GM19328 (cell line): ENCODE results near the gene SH3BP1.

ENCODE experiments used
- ATAC-seq: cut with Tn5 transposase; IDR thresholded peaks from one replicate; pipeline ENCODE4 v1.9.1; 2021; ENCODE audit warnings: mild to moderate bottlenecking, moderate library complexity; ENCODE audit not compliant: unreplicated experiment

Gene SH3BP1

GRCh38 chr22:37611207-37611606 is 28.3 kb upstream of the SH3BP1 start:
- ATAC-seq: no peak

- ATAC-seq: no peak
These were observed 23.0 kb upstream of the SH3BP1 start for GRCh38 chr22:37616201-37617083.

GRCh38 chr22:37617431-37617830 is 22.0 kb upstream of the SH3BP1 start:
- no peak for ATAC-seq

- no peak for ATAC-seq
These were observed 21.3 kb upstream of the SH3BP1 start for GRCh38 chr22:37618072-37618656.

- no peak for ATAC-seq
These were observed 20.8 kb upstream of the SH3BP1 start for GRCh38 chr22:37618674-37619073.

- ATAC-seq: no peak
These were observed 19.5 kb upstream of the SH3BP1 start for GRCh38 chr22:37619991-37620390.

- ATAC-seq: no peak
These were observed 18.1 kb upstream of the SH3BP1 start for GRCh38 chr22:37621352-37621860.

GRCh38 chr22:37623075-37624016 is 16.1 kb upstream of the SH3BP1 start:
- no peak for ATAC-seq

- ATAC-seq: no peak
These were observed 15.5 kb upstream of the SH3BP1 start for GRCh38 chr22:37624017-37624365.

- ATAC-seq: no peak
These were observed 14.6 kb upstream of the SH3BP1 start for GRCh38 chr22:37624876-37625275.

- no peak for ATAC-seq
These were observed 13.7 kb upstream of the SH3BP1 start for GRCh38 chr22:37625737-37626136.

- ATAC-seq: no peak
These were observed 13.3 kb upstream of the SH3BP1 start for GRCh38 chr22:37626144-37626543.

GRCh38 chr22:37626556-37627075 is 12.9 kb upstream of the SH3BP1 start:
- ATAC-seq: no peak

GRCh38 chr22:37627121-37627520 is 12.3 kb upstream of the SH3BP1 start:
- ATAC-seq: no peak

- no peak for ATAC-seq
These were observed 11.9 kb upstream of the SH3BP1 start for GRCh38 chr22:37627545-37627944.

- no peak for ATAC-seq
These were observed 10.6 kb upstream of the SH3BP1 start for GRCh38 chr22:37628830-37629229.

- no peak for ATAC-seq
These were observed 9.5 kb upstream of the SH3BP1 start for GRCh38 chr22:37629928-37630327.

GRCh38 chr22:37630839-37631435 is 8.5 kb upstream of the SH3BP1 start:
- ATAC-seq: no peak

- no peak for ATAC-seq
These were observed 7.9 kb upstream of the SH3BP1 start for GRCh38 chr22:37631448-37632173.
